Osteocyte (in vitro differentiated cells): Measurements from ENCODE around the gene BABAM2. TPM values are rescaled to one million over a fixed set of nuclear protein-coding genes. Genes with fewer than 3 reads are reported as not detected.
"Not testable (repeated sequence)": the region's sequence is repeated elsewhere in the genome, so short reads cannot be mapped to it uniquely, and the experiment has no call there.

ENCODE experiments used
- DNase-seq: peaks from one replicate; pipeline ENCODE4 v3.0.0; 2021; ENCODE audit warnings: mixed read lengths; ENCODE audit not compliant: unreplicated experiment; ENCODE audit errors: extremely low spot score
- H3K27ac Mint-ChIP-seq: one replicate; pipeline ENCODE4 v1.8.0; 2021; ENCODE audit warnings: mild to moderate bottlenecking, mixed read lengths; ENCODE audit not compliant: unreplicated experiment
- H3K27me3 Mint-ChIP-seq: one replicate; pipeline ENCODE4 v1.8.0; 2021; ENCODE audit warnings: mixed read lengths; ENCODE audit not compliant: unreplicated experiment
- H3K36me3 Mint-ChIP-seq: one replicate; pipeline ENCODE4 v1.8.0; 2021; ENCODE audit warnings: mixed read lengths; ENCODE audit not compliant: unreplicated experiment
- H3K4me1 Mint-ChIP-seq: one replicate; pipeline ENCODE4 v1.8.0; 2021; ENCODE audit warnings: mixed read lengths; ENCODE audit not compliant: unreplicated experiment
- H3K4me3 Mint-ChIP-seq: one replicate; pipeline ENCODE4 v1.8.0; 2021; ENCODE audit warnings: mild to moderate bottlenecking, moderate library complexity, mixed read lengths; ENCODE audit not compliant: unreplicated experiment
- H3K9me3 Mint-ChIP-seq: one replicate; pipeline ENCODE4 v1.8.0; 2021; ENCODE audit warnings: mixed read lengths; ENCODE audit not compliant: unreplicated experiment
- CTCF ChIP-seq: fragments of 200-600 bp; sonication (generic); IDR thresholded peaks from 2 replicates; pipeline ENCODE4 v1.5.0; 2021; ENCODE audit warnings: antibody characterized with exemption, mild to moderate bottlenecking, moderate library complexity
- total RNA-seq: library from RNA; stranded (reverse); gene quantifications from 2 replicates; pipeline ENCODE4 v1.2.1, GENCODE V29; 2021

BABAM2 gene
- total RNA-seq, 1 donor from 2014 or later: 43.6 TPM

- DNase-seq: no peak
- H3K4me1 Mint-ChIP-seq: peaks cover 46% of the 10 kb centered on the region
- TF ChIP-seq CTCF: no peak
- no peak overlapping the region for H3K4me3 Mint-ChIP-seq
- H3K27me3 Mint-ChIP-seq: no peaks in the 10 kb centered on the region
- peaks cover 3% of the 10 kb centered on the region for H3K36me3 Mint-ChIP-seq
- H3K9me3 Mint-ChIP-seq: no peaks in the 10 kb centered on the region
- H3K27ac Mint-ChIP-seq: no peak overlapping the region
Observed at GRCh38 chr2:28333606-28334526, 443.3 kb downstream of the BABAM2 start.

GRCh38 chr2:28334527-28334894 is 444.0 kb downstream of the BABAM2 start:
- Mint-ChIP-seq H3K9me3 (no peaks in the 10 kb centered on the region), H3K27ac (no peak overlapping the region), H3K4me1 (peaks cover 47% of the 10 kb centered on the region), H3K36me3 (peaks cover 3% of the 10 kb centered on the region), H3K4me3 (no peak overlapping the region), H3K27me3 (no peaks in the 10 kb centered on the region)
- no peak for DNase-seq
- TF ChIP-seq CTCF: no peak

- H3K27ac Mint-ChIP-seq, H3K27me3 Mint-ChIP-seq, H3K36me3 Mint-ChIP-seq, H3K4me3 Mint-ChIP-seq, H3K9me3 Mint-ChIP-seq, DNase-seq: not testable (repeated sequence)
- peaks cover 55% of the 10 kb centered on the region for H3K4me1 Mint-ChIP-seq
Observed at GRCh38 chr2:28335265-28335664, 444.7 kb downstream of the BABAM2 start.

- DNase-seq: no peak
- Mint-ChIP-seq H3K36me3 (peaks cover 3% of the 10 kb centered on the region), H3K27ac (peak overlapping the region; percentile 48), H3K9me3 (no peaks in the 10 kb centered on the region), H3K27me3 (no peaks in the 10 kb centered on the region), H3K4me3 (no peak overlapping the region), H3K4me1 (peaks cover 57% of the 10 kb centered on the region)
- no peak for TF ChIP-seq CTCF
Observed at GRCh38 chr2:28335666-28336065, 445.1 kb downstream of the BABAM2 start.

GRCh38 chr2:28336264-28336980 is 445.9 kb downstream of the BABAM2 start:
- no peaks in the 10 kb centered on the region for H3K9me3 Mint-ChIP-seq
- peaks cover under 1% of the 10 kb centered on the region for H3K36me3 Mint-ChIP-seq
- no peak for TF ChIP-seq CTCF
- H3K4me1 Mint-ChIP-seq: peaks cover 65% of the 10 kb centered on the region
- no peak overlapping the region for H3K4me3 Mint-ChIP-seq
- no peak for DNase-seq
- peak overlapping the region; percentile 48 for H3K27ac Mint-ChIP-seq
- H3K27me3 Mint-ChIP-seq: no peaks in the 10 kb centered on the region
